Neural cell (in vitro differentiated cells): ENCODE results near the gene NOMO2.
"Not testable (repeated sequence)": the region's sequence is repeated elsewhere in the genome, so short reads cannot be mapped to it uniquely, and the experiment has no call there.

Experiments used
- EP300 ChIP-seq: fragments of 450-650 bp; conservative IDR thresholded peaks from 2 replicates; pipeline ENCODE4 v1.6.1; 2014; ENCODE audit warnings: antibody characterized with exemption, mild to moderate bottlenecking, moderate library complexity; ENCODE audit not compliant: poor library complexity, severe bottlenecking
- EZH2 ChIP-seq: fragments of 200-600, 300-800 bp; shearing (Covaris generic), sonication (generic); IDR thresholded peaks from 2 replicates; pipeline ENCODE4 v1.6.1; 2014; ENCODE audit warnings: antibody characterized with exemption, low read length, borderline replicate concordance, mild to moderate bottlenecking; ENCODE audit not compliant: insufficient read depth, poor library complexity, severe bottlenecking
- MXI1 ChIP-seq: fragments of 450-650 bp; conservative IDR thresholded peaks from 2 replicates; pipeline ENCODE4 v1.6.1; 2014; ENCODE audit warnings: antibody characterized with exemption, mild to moderate bottlenecking; ENCODE audit not compliant: poor library complexity, severe bottlenecking
- POLR2AphosphoS5 ChIP-seq: IDR thresholded peaks from 2 replicates; pipeline ENCODE4 v1.6.1; 2012
- RAD21 ChIP-seq: fragments of 450-650 bp; conservative IDR thresholded peaks from 2 replicates; pipeline ENCODE4 v1.6.1; 2014; ENCODE audit warnings: antibody characterized with exemption, mild to moderate bottlenecking, moderate library complexity
- SMC3 ChIP-seq: fragments of 450-650 bp; conservative IDR thresholded peaks from 2 replicates; pipeline ENCODE4 v1.6.1; 2014; ENCODE audit warnings: antibody characterized with exemption, mild to moderate bottlenecking, moderate library complexity; ENCODE audit not compliant: poor library complexity
- TF ChIP-seq, protein P1 (sequence below): fragments of 450-650 bp; IDR thresholded peaks from 2 replicates; pipeline ENCODE4 v1.5.1; 2014; ENCODE audit warnings: antibody characterized with exemption, mild to moderate bottlenecking, moderate library complexity; ENCODE audit not compliant: poor library complexity, severe bottlenecking
- TF ChIP-seq, protein P2 (sequence below): IDR thresholded peaks from 2 replicates; pipeline ENCODE4 v1.6.1; 2012; ENCODE audit warnings: borderline replicate concordance

DNA sequence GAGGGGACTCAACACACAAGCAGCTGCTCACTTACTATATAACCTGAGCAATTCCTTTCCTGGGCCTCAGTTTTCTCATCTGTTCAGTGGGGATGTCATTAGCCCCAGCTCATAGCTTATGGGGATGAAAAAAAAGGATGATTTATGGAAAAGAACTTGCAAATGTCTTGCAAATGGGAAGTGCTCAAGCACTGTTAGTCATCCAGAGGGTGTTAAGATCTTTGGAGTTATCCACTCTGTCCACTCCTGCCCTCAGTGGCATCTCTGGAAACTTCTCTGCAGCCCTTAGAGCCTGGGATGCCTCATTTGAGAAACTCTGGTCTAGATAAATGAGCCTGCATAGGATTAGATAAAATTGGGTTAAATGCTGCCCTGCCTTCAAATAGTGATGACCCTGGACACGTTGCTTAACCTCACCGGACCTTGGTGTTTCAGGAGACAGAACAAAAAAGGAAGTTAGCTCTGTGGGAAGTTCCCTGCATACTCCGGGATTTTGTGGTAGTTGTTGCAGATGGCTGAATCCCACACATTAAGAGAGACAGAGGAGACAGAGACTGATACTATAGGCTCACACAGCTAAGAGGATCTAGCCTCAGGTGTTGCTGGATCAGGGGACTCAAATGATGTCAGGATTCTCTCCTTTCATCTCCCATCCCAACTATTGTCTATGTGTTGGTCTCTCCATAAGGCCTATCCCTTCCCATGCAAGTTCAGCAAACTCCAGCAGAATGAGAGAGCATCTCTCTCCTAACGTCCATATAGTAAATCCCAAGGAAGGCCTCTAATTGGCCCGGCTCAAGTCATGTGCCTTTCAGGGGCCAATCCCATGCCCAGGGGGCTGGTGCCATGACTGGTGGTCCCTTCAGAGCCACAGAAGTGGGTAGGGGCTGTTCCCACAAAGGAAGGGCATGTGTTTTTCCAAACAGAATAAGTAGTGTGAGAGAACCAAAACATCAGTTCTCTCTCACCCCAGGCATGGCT lies 25.0 kb upstream of the NOMO2 start:
- not testable (repeated sequence) for TF ChIP-seq RAD21, EZH2, EP300, POLR2AphosphoS5, MXI1, SMC3
- TF ChIP-seq, protein P1, sequence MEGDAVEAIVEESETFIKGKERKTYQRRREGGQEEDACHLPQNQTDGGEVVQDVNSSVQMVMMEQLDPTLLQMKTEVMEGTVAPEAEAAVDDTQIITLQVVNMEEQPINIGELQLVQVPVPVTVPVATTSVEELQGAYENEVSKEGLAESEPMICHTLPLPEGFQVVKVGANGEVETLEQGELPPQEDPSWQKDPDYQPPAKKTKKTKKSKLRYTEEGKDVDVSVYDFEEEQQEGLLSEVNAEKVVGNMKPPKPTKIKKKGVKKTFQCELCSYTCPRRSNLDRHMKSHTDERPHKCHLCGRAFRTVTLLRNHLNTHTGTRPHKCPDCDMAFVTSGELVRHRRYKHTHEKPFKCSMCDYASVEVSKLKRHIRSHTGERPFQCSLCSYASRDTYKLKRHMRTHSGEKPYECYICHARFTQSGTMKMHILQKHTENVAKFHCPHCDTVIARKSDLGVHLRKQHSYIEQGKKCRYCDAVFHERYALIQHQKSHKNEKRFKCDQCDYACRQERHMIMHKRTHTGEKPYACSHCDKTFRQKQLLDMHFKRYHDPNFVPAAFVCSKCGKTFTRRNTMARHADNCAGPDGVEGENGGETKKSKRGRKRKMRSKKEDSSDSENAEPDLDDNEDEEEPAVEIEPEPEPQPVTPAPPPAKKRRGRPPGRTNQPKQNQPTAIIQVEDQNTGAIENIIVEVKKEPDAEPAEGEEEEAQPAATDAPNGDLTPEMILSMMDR = not testable (repeated sequence)
- TF ChIP-seq, protein P2, sequence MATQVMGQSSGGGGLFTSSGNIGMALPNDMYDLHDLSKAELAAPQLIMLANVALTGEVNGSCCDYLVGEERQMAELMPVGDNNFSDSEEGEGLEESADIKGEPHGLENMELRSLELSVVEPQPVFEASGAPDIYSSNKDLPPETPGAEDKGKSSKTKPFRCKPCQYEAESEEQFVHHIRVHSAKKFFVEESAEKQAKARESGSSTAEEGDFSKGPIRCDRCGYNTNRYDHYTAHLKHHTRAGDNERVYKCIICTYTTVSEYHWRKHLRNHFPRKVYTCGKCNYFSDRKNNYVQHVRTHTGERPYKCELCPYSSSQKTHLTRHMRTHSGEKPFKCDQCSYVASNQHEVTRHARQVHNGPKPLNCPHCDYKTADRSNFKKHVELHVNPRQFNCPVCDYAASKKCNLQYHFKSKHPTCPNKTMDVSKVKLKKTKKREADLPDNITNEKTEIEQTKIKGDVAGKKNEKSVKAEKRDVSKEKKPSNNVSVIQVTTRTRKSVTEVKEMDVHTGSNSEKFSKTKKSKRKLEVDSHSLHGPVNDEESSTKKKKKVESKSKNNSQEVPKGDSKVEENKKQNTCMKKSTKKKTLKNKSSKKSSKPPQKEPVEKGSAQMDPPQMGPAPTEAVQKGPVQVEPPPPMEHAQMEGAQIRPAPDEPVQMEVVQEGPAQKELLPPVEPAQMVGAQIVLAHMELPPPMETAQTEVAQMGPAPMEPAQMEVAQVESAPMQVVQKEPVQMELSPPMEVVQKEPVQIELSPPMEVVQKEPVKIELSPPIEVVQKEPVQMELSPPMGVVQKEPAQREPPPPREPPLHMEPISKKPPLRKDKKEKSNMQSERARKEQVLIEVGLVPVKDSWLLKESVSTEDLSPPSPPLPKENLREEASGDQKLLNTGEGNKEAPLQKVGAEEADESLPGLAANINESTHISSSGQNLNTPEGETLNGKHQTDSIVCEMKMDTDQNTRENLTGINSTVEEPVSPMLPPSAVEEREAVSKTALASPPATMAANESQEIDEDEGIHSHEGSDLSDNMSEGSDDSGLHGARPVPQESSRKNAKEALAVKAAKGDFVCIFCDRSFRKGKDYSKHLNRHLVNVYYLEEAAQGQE = not testable (repeated sequence)
